ELR (cell line): ENCODE data around the gene DPPA3.
"Not testable (repeated sequence)": the region's sequence is repeated elsewhere in the genome, so short reads cannot be mapped to it uniquely, and the experiment has no call there.

Experiments
- DNase-seq: peaks from one replicate; pipeline ENCODE4 v3.0.0-alpha.2; 2015; ENCODE audit warnings: low read depth

The DPPA3 gene

GRCh38 chr12:7730984-7731383 lies 19.8 kb downstream of the DPPA3 start:
- DNase-seq = not testable (repeated sequence)

DNA sequence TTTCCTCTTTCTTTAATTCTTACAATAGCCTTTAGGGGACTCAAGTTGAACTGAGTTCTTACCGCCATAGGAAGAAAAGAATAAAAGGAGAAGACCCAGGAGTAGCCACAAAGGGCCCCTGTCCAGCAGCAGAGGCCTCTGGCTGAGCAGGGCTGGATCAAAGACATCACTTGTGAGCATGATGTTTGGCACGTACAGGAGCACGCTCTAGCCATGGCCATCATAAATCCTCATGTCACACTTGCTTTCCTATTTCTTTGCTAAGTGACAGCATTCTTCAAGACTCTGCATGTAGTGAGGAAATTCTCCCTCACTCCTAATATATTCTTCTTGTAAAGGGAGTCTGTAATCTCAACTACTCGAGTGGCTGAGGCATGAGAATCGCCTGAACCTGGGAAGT lies 20.3 kb downstream of the DPPA3 start:
- DNase-seq = no peak

DNA sequence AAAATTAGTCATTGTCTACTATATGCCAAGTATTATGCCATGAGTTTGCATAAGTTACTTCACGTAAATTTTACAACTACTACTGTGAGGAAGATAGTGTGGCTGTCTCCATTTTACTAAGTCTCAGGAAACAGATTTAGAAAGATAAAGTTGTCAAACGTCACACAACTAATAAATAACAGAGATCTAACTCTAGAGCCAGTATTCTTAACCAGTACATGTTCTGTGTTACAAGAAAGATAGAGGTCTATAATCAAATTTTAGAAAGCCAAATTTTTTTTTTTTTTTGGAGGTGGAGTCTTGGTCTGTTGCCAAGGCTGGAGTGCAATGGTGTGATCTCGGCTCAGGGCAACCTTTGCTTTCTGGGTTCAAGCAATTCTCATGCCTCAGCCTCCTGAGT lies 21.8 kb downstream of the DPPA3 start:
- DNase-seq = no peak

- DNase-seq = no peak
Measured at GRCh38 chr12:7747246-7747645, 36.0 kb downstream of the DPPA3 start, which contains the start of gene CLEC4C. Gene CLEC4C, minus strand, starts transcription at chr12:7747375. Its CDS starts 27 bp downstream, at chr12:7747348.

- no peak for DNase-seq
Measured at GRCh38 chr12:7748852-7749251, 37.6 kb downstream of the DPPA3 start.

DNA sequence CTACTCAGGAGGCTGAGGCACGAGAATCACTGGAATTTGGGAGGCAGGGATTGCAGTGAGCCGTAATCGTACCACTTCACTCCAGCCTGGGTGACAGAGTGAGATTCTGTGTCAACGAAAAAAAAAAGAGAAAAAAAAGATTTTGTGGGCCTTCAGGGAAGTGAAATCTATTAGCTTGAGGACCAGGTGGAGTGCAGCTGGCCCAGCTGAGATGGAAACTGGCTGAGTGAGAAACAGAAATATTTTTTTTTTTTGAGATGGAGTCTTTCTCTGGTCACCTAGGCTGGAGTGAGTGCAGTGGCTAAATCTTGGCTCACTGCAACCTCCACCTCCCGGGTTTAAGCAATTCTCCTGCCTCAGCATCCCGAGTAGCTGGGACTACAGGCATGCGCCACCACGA lies 38.2 kb downstream of the DPPA3 start:
- DNase-seq = no peak

- DNase-seq = no peak
Measured at GRCh38 chr12:7750350-7750749, 39.1 kb downstream of the DPPA3 start.

- DNase-seq = no peak
Measured at GRCh38 chr12:7751394-7751793, 40.2 kb downstream of the DPPA3 start.

GRCh38 chr12:7751941-7752922 lies 41.0 kb downstream of the DPPA3 start:
- not testable (repeated sequence) for DNase-seq

- DNase-seq = not testable (repeated sequence)
Measured at GRCh38 chr12:7755668-7756067, 44.4 kb downstream of the DPPA3 start.

GRCh38 chr12:7756993-7757392 lies 45.8 kb downstream of the DPPA3 start:
- no peak for DNase-seq

GRCh38 chr12:7758766-7759140 lies 47.5 kb downstream of the DPPA3 start:
- DNase-seq = no peak
